GM12878 (cell line): Measurements from ENCODE around the gene SFPQ. TPM values are rescaled to one million over a fixed set of nuclear protein-coding genes. Genes with fewer than 3 reads are reported as not detected.

Experiments
- ATAC-seq: fragments of 200-7000 bp; cut with Tn5 transposase; 3 replicates; pipeline ENCODE4 v1.9.1; 2020; ENCODE audit warnings: mild to moderate bottlenecking, moderate library complexity
- BruUV-seq: library from RNA; stranded (reverse); fragments of 400-500 nt; replicated peaks from 2 replicates; lab custom pipeline; 2021; lab: Mats Ljungman, UMichigan
- CTCF ChIA-PET: fragments of 300-600 bp; sonication (Branson Sonifier 250); formaldehyde crosslinking; extraction: SDS; loops from one replicate; lab custom pipeline; 2021; ENCODE audit warnings: inconsistent platforms; lab: Yijun Ruan, JAX
- POLR2A ChIA-PET: fragments of 350-600 bp; formaldehyde crosslinking; extraction: SDS; loops from one replicate; lab custom pipeline; 2021; ENCODE audit warnings: inconsistent platforms; lab: Charles Lee
- RAD21 ChIA-PET: fragments of 300-600 bp; sonication (Branson Sonifier 250); formaldehyde crosslinking; loops from one replicate; lab custom pipeline; 2023; ENCODE audit warnings: antibody characterized with exemption; ENCODE audit not compliant: unreplicated experiment; lab: Charles Lee
- SMC1A ChIA-PET: fragments of 300-600 bp; sonication (Branson Sonifier 250); formaldehyde crosslinking; loops from one replicate; lab custom pipeline; 2023; ENCODE audit not compliant: unreplicated experiment, uncharacterized antibody; lab: Charles Lee
- DNase-seq: peaks from one replicate; pipeline ENCODE4 v3.0.0-alpha.2; 2011; ENCODE audit warnings: low read depth, low spot score
- FAIRE-seq: peaks from 3 replicates; lab custom pipeline; 2011; peaks lifted over from hg19 to GRCh38; lab: Jason Lieb, UNC
- H2AFZ ChIP-seq: 2 replicates; pipeline ENCODE4 v1.6.0; 2011; ENCODE audit warnings: low read depth, low read length, control low read depth; ENCODE audit not compliant: control insufficient read depth
- H3K27ac ChIP-seq: 2 replicates; pipeline ENCODE4 v1.5.1; 2011; ENCODE audit warnings: control low read depth; ENCODE audit not compliant: control insufficient read depth, insufficient read depth
- H3K27me3 ChIP-seq, 2 experiments: replicated peaks in 1 of 2; 2 replicates each; pipeline versions ENCODE4 v1.6.0 to v1.6.1; 2011; ENCODE audit warnings: low read length in 1 of 2; ENCODE audit not compliant: control insufficient read depth in 2 of 2, insufficient read depth in 2 of 2
- H3K36me3 ChIP-seq, 2 experiments: 2 replicates each; pipeline ENCODE4 v1.5.1; 2011; ENCODE audit warnings: low read length in 1 of 2; ENCODE audit not compliant: control insufficient read depth in 2 of 2, insufficient read depth in 2 of 2
- H3K4me1 ChIP-seq: 2 replicates; pipeline ENCODE4 v1.6.1; 2011; ENCODE audit warnings: mild to moderate bottlenecking, low read length, moderate library complexity, mixed read lengths; ENCODE audit not compliant: control insufficient read depth, insufficient read depth
- H3K4me2 ChIP-seq: 2 replicates; pipeline ENCODE4 v1.6.0; 2011; ENCODE audit warnings: control low read depth; ENCODE audit not compliant: control insufficient read depth, insufficient read depth
- H3K4me3 ChIP-seq: fragments of 200-600 bp; sonication (generic); 2 replicates; pipeline ENCODE4 v1.5.1; 2016
- H3K79me2 ChIP-seq: 2 replicates; pipeline ENCODE4 v1.6.0; 2011; ENCODE audit warnings: low read length; ENCODE audit not compliant: control insufficient read depth, insufficient read depth
- H3K9ac ChIP-seq: 2 replicates; pipeline ENCODE4 v1.8.0; 2011; ENCODE audit warnings: low read length, control low read depth, mixed read lengths; ENCODE audit not compliant: control insufficient read depth, insufficient read depth
- H3K9me3 ChIP-seq: replicated peaks from 3 replicates; pipeline ENCODE4 v1.5.1; 2011; ENCODE audit warnings: mild to moderate bottlenecking, low read length; ENCODE audit not compliant: control insufficient read depth, insufficient read depth
- H4K20me1 ChIP-seq: 2 replicates; pipeline ENCODE4 v1.6.0; 2011; ENCODE audit not compliant: control insufficient read depth, insufficient read depth
- ATF3 ChIP-seq: IDR thresholded peaks from 2 replicates; pipeline ENCODE4 v1.6.1; 2011; ENCODE audit warnings: low read depth, mild to moderate bottlenecking, low read length, moderate library complexity, borderline replicate concordance; ENCODE audit errors: extremely low read depth
- EGR1 ChIP-seq, 2 experiments: IDR thresholded peaks; 1 replicate in 1 of 2; 2 replicates in 1 of 2; pipeline ENCODE4 v1.6.1; 2011 to 2012; ENCODE audit warnings: low read depth in 2 of 2, low read length in 2 of 2, borderline replicate concordance in 1 of 2, mild to moderate bottlenecking in 1 of 2, moderate library complexity in 1 of 2
- NRF1 ChIP-seq: conservative IDR thresholded peaks from 2 replicates; pipeline ENCODE4 v1.6.1; 2011; ENCODE audit warnings: mild to moderate bottlenecking, low read depth, low read length, improper control_type of control experiment
- PAX8 ChIP-seq: fragments of 450-650 bp; IDR thresholded peaks from 2 replicates; pipeline ENCODE4 v1.6.1; 2017; ENCODE audit warnings: mild to moderate bottlenecking, moderate library complexity
- PML ChIP-seq: IDR thresholded peaks from 2 replicates; pipeline ENCODE4 v1.6.1; 2012; ENCODE audit warnings: low read length, inconsistent platforms
- POLR2AphosphoS2 ChIP-seq: IDR thresholded peaks from 2 replicates; pipeline ENCODE4 v1.6.1; 2011; ENCODE audit warnings: low read depth, mild to moderate bottlenecking, low read length, improper control_type of control experiment, moderate library complexity
- POLR2AphosphoS5 ChIP-seq: IDR thresholded peaks from 2 replicates; pipeline ENCODE4 v1.6.1; 2011; ENCODE audit warnings: mild to moderate bottlenecking, low read length, inconsistent platforms
- RBBP5 ChIP-seq: fragments of 200-600 bp; sonication (generic); conservative IDR thresholded peaks from 2 replicates; pipeline ENCODE4 v1.6.1; 2016
- RUNX3 ChIP-seq: IDR thresholded peaks from 2 replicates; pipeline ENCODE4 v1.6.1; 2012; ENCODE audit warnings: low read length, inconsistent platforms
- SMAD5 ChIP-seq: IDR thresholded peaks from 2 replicates; pipeline ENCODE4 v1.6.1; 2016; ENCODE audit warnings: antibody characterized with exemption, low read depth
- WRNIP1 ChIP-seq: IDR thresholded peaks from 2 replicates; pipeline ENCODE4 v1.6.1; 2011; ENCODE audit warnings: low read depth, low read length, improper control_type of control experiment, borderline replicate concordance
- WGBS: methylation state at CpG from one replicate; pipeline ENCODE4 v1.1.6; 2016; ENCODE audit warnings: low lambda C conversion rate; ENCODE audit not compliant: insufficient replicate concordance, insufficient coverage; ENCODE audit errors: missing lambda C conversion rate; 5-methylcytosine and 5-hydroxymethylcytosine counted together
- in situ Hi-C: fragments of 300-500 bp; cut with MboI; formaldehyde crosslinking; loops from 9 replicates; pipeline ENCODE4 v1.14.3; 2018; ENCODE audit warnings: mixed read lengths
- intact Hi-C: fragments of 100-400 bp; cut with micrococcal nuclease; formaldehyde crosslinking; loops from one replicate; pipeline ENCODE4 v1.14.2; 2022; ENCODE audit not compliant: unreplicated experiment
- polyA plus RNA-seq, 11 experiments: library from polyadenylated mRNA; depleted of rRNA in 4 of 11; unstranded in 6 of 11; stranded (reverse) in 5 of 11; fragments of >200 nt; fragmentation: Nextera tagmentation in 4 of 11; fragmentation: Illumina TruSeq in 1 of 11; extraction: Ambion mirVana in 4 of 11; extraction: Trizol in 1 of 11; gene quantifications; 1 replicate in 1 of 11; 2 replicates in 10 of 11; pipeline versions ENCODE4 v1.2.1 to v1.2.3, GENCODE V29; 2011 to 2016; ENCODE audit warnings: inconsistent platforms in 2 of 11, missing spikeins in 2 of 11, low read depth in 1 of 11
- total RNA-seq, 4 experiments: library from RNA; depleted of rRNA in 3 of 4; stranded (reverse); fragments of >200 nt in 3 of 4; fragmentation: Illumina TruSeq in 1 of 4; extraction: Trizol in 1 of 4; gene quantifications; 2 replicates each; pipeline versions ENCODE4 v1.2.1 to v1.2.3, GENCODE V29; 2013 to 2021
- TF ChIP-seq, protein P1 (sequence below): IDR thresholded peaks from 2 replicates; pipeline ENCODE4 v1.6.1; 2011; ENCODE audit warnings: borderline replicate concordance, low read depth, mild to moderate bottlenecking, moderate library complexity, low read length; ENCODE audit not compliant: insufficient read depth, poor library complexity, severe bottlenecking

SFPQ gene
- total and polyA plus RNA-seq, 10 of the 15 experiments (the other 5 are each of a cell fraction or from before 2014, with no cell fraction given) = 78.5 to 559 (median 199) TPM

- no peak for DNase-seq
- no TSS peak for BruUV-seq
- 41% methylated on average over 4 of the region's 4 CpGs for WGBS
- Histone ChIP-seq H2AFZ (no peak overlapping the region), H3K4me1 (peaks cover 3% of the 10 kb centered on the region; the same call in 1 of the 2 replicates), H3K4me2 (no peak overlapping the region; the same call in 1 of the 2 replicates), H3K27ac (no peak overlapping the region), H3K9me3 (no peaks in the 10 kb centered on the region), H3K36me3 (peaks cover 16 to 76% of the 10 kb centered on the region in 2 experiments)
- ChIA-PET SMC1A (interaction anchor here (1.0 kb wide), 1 partner anchor 20 kb away, joined by 3 read pairs; no protein-coding TSS in a partner anchor), CTCF (no interaction called here)
- FAIRE-seq = no peak
- TF ChIP-seq POLR2AphosphoS5 = peak; percentile 68
- no peak for TF ChIP-seq NRF1
- peak; percentile 25; the same call in 1 of the 2 replicates for TF ChIP-seq PML
- TF ChIP-seq SMAD5 = 0 out of 2 replicates have a peak, but pooled peaks have one; percentile 16
- TF ChIP-seq, all 136 proteins: peak for 3
- peak; percentile 11 for ATAC-seq
- no peak overlapping the region for H3K4me3 ChIP-seq
- H3K9ac ChIP-seq = no peak overlapping the region
- peaks cover 16% of the 10 kb centered on the region; the same call in 1 of the 2 replicates for H4K20me1 ChIP-seq
- peaks cover 64% of the 10 kb centered on the region for H3K79me2 ChIP-seq
- ChIA-PET RAD21 (no interaction called here), POLR2A (interaction anchor here (1.6 kb wide), 1 partner anchor 8 kb away, joined by 6 read pairs; no protein-coding TSS in a partner anchor)
- intact Hi-C loops (loop anchor here (10.0 kb wide), 2 partner anchors 197 to 327 kb away; partner anchors contain the start of genes SMIM12 and TMEM35B), in situ Hi-C loops (no loop called here)
- H3K27me3 ChIP-seq = no peaks in the 10 kb centered on the region
Measured at GRCh38 chr1:35181790-35182455, 11.0 kb downstream of the SFPQ start.

- no peak overlapping the region for H3K4me3 ChIP-seq
- ChIA-PET RAD21 (no interaction called here), POLR2A (interaction anchor here (1.6 kb wide), 1 partner anchor 9 kb away, joined by 6 read pairs; no protein-coding TSS in a partner anchor), SMC1A (interaction anchor here (1.3 kb wide), 1 partner anchor 8 kb away, joined by 3 read pairs; no protein-coding TSS in a partner anchor), CTCF (no interaction called here)
- H3K79me2 ChIP-seq = peaks cover 53% of the 10 kb centered on the region
- H3K9ac ChIP-seq = no peak overlapping the region
- in situ Hi-C loops = no loop called here
- H3K27ac ChIP-seq = no peak overlapping the region
- H2AFZ ChIP-seq = no peak overlapping the region
- H3K4me2 ChIP-seq = no peak overlapping the region
- H3K36me3 ChIP-seq = peaks cover 12 to 73% of the 10 kb centered on the region in 2 experiments
- no TSS peak for BruUV-seq
- no peaks in the 10 kb centered on the region for H3K27me3 ChIP-seq
- FAIRE-seq (no peak), ATAC-seq (peak; percentile 5; the same call in 2 of the 3 replicates), DNase-seq (no peak)
- WGBS = 95% methylated on average over 7 of the region's 7 CpGs
- H3K9me3 ChIP-seq = no peaks in the 10 kb centered on the region
- H3K4me1 ChIP-seq = peaks cover 3% of the 10 kb centered on the region; the same call in 1 of the 2 replicates
- intact Hi-C loops = loop anchor here (10.0 kb wide), 2 partner anchors 196 to 326 kb away; partner anchors contain the start of genes SMIM12 and TMEM35B
- peaks cover 15% of the 10 kb centered on the region; the same call in 1 of the 2 replicates for H4K20me1 ChIP-seq
- TF ChIP-seq SMAD5 = peak; percentile 57; the same call in 1 of the 2 replicates
- no peak for TF ChIP-seq ATF3
- TF ChIP-seq RUNX3 = 0 out of 2 replicates have a peak, but pooled peaks have one; percentile 6
- TF ChIP-seq POLR2AphosphoS2 = peak; percentile 77
- no peak for TF ChIP-seq PAX8
- peak; percentile 97 for TF ChIP-seq POLR2AphosphoS5
- TF ChIP-seq WRNIP1 = no peak
- no peak for TF ChIP-seq EGR1 (IDR thresholded peaks at IDR 0.05; ENCODE audit: borderline replicate concordance in 1 of 2, low read depth in 2 of 2, low read length in 2 of 2)
- TF ChIP-seq RBBP5 = no peak
- TF ChIP-seq, protein P1, sequence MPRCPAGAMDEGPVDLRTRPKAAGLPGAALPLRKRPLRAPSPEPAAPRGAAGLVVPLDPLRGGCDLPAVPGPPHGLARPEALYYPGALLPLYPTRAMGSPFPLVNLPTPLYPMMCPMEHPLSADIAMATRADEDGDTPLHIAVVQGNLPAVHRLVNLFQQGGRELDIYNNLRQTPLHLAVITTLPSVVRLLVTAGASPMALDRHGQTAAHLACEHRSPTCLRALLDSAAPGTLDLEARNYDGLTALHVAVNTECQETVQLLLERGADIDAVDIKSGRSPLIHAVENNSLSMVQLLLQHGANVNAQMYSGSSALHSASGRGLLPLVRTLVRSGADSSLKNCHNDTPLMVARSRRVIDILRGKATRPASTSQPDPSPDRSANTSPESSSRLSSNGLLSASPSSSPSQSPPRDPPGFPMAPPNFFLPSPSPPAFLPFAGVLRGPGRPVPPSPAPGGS = no peak
Measured at GRCh38 chr1:35180776-35181374, 12.1 kb downstream of the SFPQ start.
